ENCODE results near the gene C9orf50.

- TF ChIP-seq CTCF (IDR thresholded peaks at IDR 0.05) (no peak), EZH2 (IDR thresholded peaks at IDR 0.05; ENCODE audit: borderline replicate concordance, insufficient read depth, low read depth, low read length, poor library complexity, severe bottlenecking) (no peak)
Observed at GRCh38 chr9:129639034-129639630, 18.2 kb upstream of the C9orf50 start.

All from B cell (primary cell).